CD4-positive, alpha-beta T cell (primary cell): ENCODE results near the gene CEACAM16. TPM values are rescaled to one million over a fixed set of nuclear protein-coding genes. Genes with fewer than 3 reads are reported as not detected.

Experiments
- ATAC-seq: fragments of 200-7000 bp; cut with Tn5 transposase; one replicate; pipeline ENCODE4 v1.10.0; 2022; ENCODE audit warnings: mild to moderate bottlenecking; ENCODE audit not compliant: poor library complexity
- CTCF ChIA-PET: fragments of 350-600 bp; sonication (Branson Sonifier 250); formaldehyde crosslinking; loops from one replicate; lab custom pipeline; 2021; ENCODE audit warnings: antibody characterized with exemption, inconsistent platforms; lab: Charles Lee
- POLR2A ChIA-PET: fragments of 350-600 bp; sonication (Branson Sonifier 250); formaldehyde crosslinking; loops from one replicate; lab custom pipeline; 2021; ENCODE audit warnings: antibody characterized with exemption, inconsistent platforms; lab: Charles Lee
- DNase-seq, 14 experiments: peaks; one replicate each; pipeline ENCODE4 v3.0.0-alpha.2; 2013 to 2020; ENCODE audit warnings: mixed read lengths in 2 of 14
- H3K27ac ChIP-seq, 2 donors: one replicate each; pipeline versions ENCODE4 v1.5.1 to v1.7.0; 2013; ENCODE audit warnings: low read length in 2 of 2, low read depth in 1 of 2, mild to moderate bottlenecking in 1 of 2
- H3K27me3 ChIP-seq, 2 experiments: 1 replicate in 1 of 2; 2 replicates in 1 of 2; pipeline versions ENCODE4 v1.6.1 to v1.7.0; 2013; ENCODE audit warnings: low read length in 2 of 2, control low read depth in 1 of 2, mild to moderate bottlenecking in 1 of 2, moderate library complexity in 1 of 2; ENCODE audit not compliant: insufficient read depth in 2 of 2, control insufficient read depth in 1 of 2
- H3K36me3 ChIP-seq: one replicate; pipeline ENCODE4 v1.6.1; 2013; ENCODE audit warnings: low read length, control low read depth; ENCODE audit not compliant: insufficient read depth
- H3K4me1 ChIP-seq: one replicate; pipeline ENCODE4 v1.6.1; 2013; ENCODE audit warnings: low read length, control low read depth; ENCODE audit not compliant: insufficient read depth
- H3K4me3 ChIP-seq: one replicate; pipeline ENCODE4 v1.5.1; 2013; ENCODE audit warnings: mild to moderate bottlenecking, low read length, moderate library complexity
- H3K9me3 ChIP-seq, 2 experiments: 1 replicate in 1 of 2; 2 replicates in 1 of 2; pipeline versions ENCODE4 v1.6.1 to v1.7.0; 2013; ENCODE audit warnings: low read length in 2 of 2, mild to moderate bottlenecking in 2 of 2, control low read depth in 1 of 2, moderate library complexity in 1 of 2; ENCODE audit not compliant: control insufficient read depth in 1 of 2, insufficient read depth in 1 of 2
- H3K27ac Mint-ChIP-seq: one replicate; pipeline ENCODE4 v1.8.0; 2020; ENCODE audit warnings: mixed read lengths
- H3K27me3 Mint-ChIP-seq: one replicate; pipeline ENCODE4 v1.8.0; 2021; ENCODE audit warnings: mixed read lengths
- H3K36me3 Mint-ChIP-seq: one replicate; pipeline ENCODE4 v1.8.0; 2021; ENCODE audit warnings: low read depth, mixed read lengths
- H3K4me1 Mint-ChIP-seq: one replicate; pipeline ENCODE4 v1.8.0; 2021; ENCODE audit warnings: low read depth, mixed read lengths
- H3K4me3 Mint-ChIP-seq: one replicate; pipeline ENCODE4 v1.8.0; 2020; ENCODE audit warnings: mild to moderate bottlenecking, mixed read lengths
- H3K9me3 Mint-ChIP-seq: one replicate; pipeline ENCODE4 v1.8.0; 2020; ENCODE audit warnings: mixed read lengths
- intact Hi-C, 2 experiments: fragments of 100-400 bp; cut with DNase I in 1 of 2; cut with micrococcal nuclease in 1 of 2; formaldehyde crosslinking; loops; one replicate each; pipeline versions ENCODE4 v1.15.1 to v1.9.0; 2023 to 2025; cut with DNase I, micrococcal nuclease
- total RNA-seq, 174 experiments: library from RNA in 2 of 174; stranded (reverse) in 2 of 174; gene quantifications; one replicate each; pipeline ENCODE4 v1.2.3 and lab custom pipeline; 2021 to 2026
- TF ChIP-seq, protein P1 (sequence below): fragments of 200-600 bp; IDR thresholded peaks from one replicate; pipeline ENCODE4 v1.8.0; 2022; ENCODE audit warnings: antibody characterized with exemption, mild to moderate bottlenecking

Gene CEACAM16
- total RNA-seq, 2 experiments from 2014 or later, result not detected

DNA sequence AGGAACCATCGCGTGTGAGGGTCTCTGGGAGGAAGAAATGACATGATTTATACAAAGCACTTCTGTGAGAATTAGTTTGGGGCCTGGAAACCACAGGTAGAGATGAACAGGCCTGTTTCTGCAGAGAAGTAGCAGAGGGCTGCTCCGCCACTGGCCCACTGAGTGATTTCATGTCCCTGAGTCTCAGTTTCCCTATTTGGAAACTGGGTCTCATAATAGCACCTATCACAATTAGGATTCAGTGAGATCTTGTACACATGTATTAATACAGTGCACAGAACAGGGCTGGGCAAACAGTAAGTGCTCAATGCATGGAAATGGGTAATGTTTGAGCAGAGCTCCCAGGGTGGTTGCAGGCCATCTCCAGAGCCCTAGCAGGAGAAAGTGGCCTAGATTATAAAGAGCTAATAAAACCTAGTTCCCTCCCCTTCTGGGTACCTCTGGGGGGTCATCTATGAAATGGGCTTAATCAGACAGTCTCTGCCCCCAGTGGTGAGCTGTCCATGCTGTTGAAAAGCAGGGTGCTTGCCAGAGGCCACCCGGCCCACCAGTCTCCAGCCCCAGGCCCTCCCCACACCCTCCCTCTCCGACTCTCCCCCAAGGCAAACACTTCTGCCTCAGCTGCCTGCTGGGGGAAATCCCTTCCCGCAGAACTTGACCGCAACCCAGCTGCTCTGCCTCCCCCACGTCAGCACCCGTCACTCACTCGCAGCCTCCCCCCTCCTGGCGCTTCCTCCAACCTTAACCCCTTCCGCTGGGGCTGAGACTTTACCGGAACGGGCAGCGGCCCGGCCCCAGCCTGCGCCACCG lies 54.1 kb downstream of the CEACAM16 start:
- Mint-ChIP-seq H3K9me3 (no peaks in the 10 kb centered on the region), H3K27ac (peak overlapping the region; percentile 99), H3K4me3 (peak overlapping the region; percentile 98), H3K27me3 (no peaks in the 10 kb centered on the region), H3K4me1 (peaks cover 76% of the 10 kb centered on the region), H3K36me3 (peaks cover 62% of the 10 kb centered on the region)
- Histone ChIP-seq H3K4me1 (peaks cover 88% of the 10 kb centered on the region), H3K9me3 (no peaks in the 10 kb centered on the region), H3K27me3 (no peaks in the 10 kb centered on the region), H3K36me3 (peaks cover 40% of the 10 kb centered on the region), H3K4me3 (peak overlapping the region; percentile 67), H3K27ac (peak overlapping the region; percentile 87 to 95)
- ChIA-PET CTCF (interaction anchor here (0.7 to 2.7 kb wide), 6 partner anchors 12 to 91 kb away, joined by 3 to 31 read pairs (median 4); no protein-coding TSS in a partner anchor), POLR2A (interaction anchor here (0.7 to 2.0 kb wide), 6 partner anchors 10 to 249 kb away, joined by 3 to 17 read pairs (median 4); no protein-coding TSS in a partner anchor)
- intact Hi-C loops, result loop anchor here in 1 of 2 experiments (1.0 kb wide), 1 partner anchor 17 kb away; no protein-coding TSS in a partner anchor
- DNase-seq (peak; percentile 85 to 98 (median 92)), ATAC-seq (peak; percentile 78)
- TF ChIP-seq, protein P1, sequence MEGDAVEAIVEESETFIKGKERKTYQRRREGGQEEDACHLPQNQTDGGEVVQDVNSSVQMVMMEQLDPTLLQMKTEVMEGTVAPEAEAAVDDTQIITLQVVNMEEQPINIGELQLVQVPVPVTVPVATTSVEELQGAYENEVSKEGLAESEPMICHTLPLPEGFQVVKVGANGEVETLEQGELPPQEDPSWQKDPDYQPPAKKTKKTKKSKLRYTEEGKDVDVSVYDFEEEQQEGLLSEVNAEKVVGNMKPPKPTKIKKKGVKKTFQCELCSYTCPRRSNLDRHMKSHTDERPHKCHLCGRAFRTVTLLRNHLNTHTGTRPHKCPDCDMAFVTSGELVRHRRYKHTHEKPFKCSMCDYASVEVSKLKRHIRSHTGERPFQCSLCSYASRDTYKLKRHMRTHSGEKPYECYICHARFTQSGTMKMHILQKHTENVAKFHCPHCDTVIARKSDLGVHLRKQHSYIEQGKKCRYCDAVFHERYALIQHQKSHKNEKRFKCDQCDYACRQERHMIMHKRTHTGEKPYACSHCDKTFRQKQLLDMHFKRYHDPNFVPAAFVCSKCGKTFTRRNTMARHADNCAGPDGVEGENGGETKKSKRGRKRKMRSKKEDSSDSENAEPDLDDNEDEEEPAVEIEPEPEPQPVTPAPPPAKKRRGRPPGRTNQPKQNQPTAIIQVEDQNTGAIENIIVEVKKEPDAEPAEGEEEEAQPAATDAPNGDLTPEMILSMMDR, result no peak

DNA sequence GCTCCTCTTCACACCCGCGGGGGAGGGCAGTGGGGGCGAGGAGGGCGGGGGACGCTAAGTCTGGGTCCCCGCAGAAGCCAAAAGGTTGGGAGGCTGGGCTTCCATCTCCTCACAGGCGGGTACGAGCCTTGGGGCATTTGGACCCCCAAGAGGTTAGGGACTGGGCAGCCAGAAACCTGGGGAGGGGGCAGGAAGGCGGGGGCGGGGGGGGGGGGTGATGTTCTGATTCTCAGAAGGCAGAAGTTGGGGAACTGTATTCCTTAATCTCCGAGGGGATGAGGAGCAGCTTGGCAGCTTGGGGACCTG lies 54.6 kb downstream of the CEACAM16 start:
- Histone ChIP-seq H3K27me3 (no peaks in the 10 kb centered on the region), H3K4me3 (peak overlapping the region; percentile 67), H3K27ac (peak overlapping the region; percentile 87 to 95), H3K4me1 (peaks cover 90% of the 10 kb centered on the region), H3K36me3 (peaks cover 45% of the 10 kb centered on the region), H3K9me3 (no peaks in the 10 kb centered on the region)
- H3K27ac Mint-ChIP-seq, result peak overlapping the region; percentile 99
- H3K36me3 Mint-ChIP-seq, result peaks cover 64% of the 10 kb centered on the region
- TF ChIP-seq, protein P1, result no peak
- intact Hi-C loops, result loop anchor here in 1 of 2 experiments (1.0 kb wide), 1 partner anchor 17 kb away; no protein-coding TSS in a partner anchor
- no peaks in the 10 kb centered on the region for H3K9me3 Mint-ChIP-seq
- H3K4me3 Mint-ChIP-seq, result peak overlapping the region; percentile 98
- peaks cover 76% of the 10 kb centered on the region for H3K4me1 Mint-ChIP-seq
- POLR2A ChIA-PET, result interaction anchor here (0.7 to 2.0 kb wide), 5 partner anchors 9 to 248 kb away, joined by 3 to 17 read pairs (median 3); no protein-coding TSS in a partner anchor
- DNase-seq, result no peak
- CTCF ChIA-PET, result interaction anchor here (0.7 to 2.7 kb wide), 6 partner anchors 12 to 91 kb away, joined by 3 to 31 read pairs (median 4); no protein-coding TSS in a partner anchor
- no peaks in the 10 kb centered on the region for H3K27me3 Mint-ChIP-seq
- no peak for ATAC-seq

DNA sequence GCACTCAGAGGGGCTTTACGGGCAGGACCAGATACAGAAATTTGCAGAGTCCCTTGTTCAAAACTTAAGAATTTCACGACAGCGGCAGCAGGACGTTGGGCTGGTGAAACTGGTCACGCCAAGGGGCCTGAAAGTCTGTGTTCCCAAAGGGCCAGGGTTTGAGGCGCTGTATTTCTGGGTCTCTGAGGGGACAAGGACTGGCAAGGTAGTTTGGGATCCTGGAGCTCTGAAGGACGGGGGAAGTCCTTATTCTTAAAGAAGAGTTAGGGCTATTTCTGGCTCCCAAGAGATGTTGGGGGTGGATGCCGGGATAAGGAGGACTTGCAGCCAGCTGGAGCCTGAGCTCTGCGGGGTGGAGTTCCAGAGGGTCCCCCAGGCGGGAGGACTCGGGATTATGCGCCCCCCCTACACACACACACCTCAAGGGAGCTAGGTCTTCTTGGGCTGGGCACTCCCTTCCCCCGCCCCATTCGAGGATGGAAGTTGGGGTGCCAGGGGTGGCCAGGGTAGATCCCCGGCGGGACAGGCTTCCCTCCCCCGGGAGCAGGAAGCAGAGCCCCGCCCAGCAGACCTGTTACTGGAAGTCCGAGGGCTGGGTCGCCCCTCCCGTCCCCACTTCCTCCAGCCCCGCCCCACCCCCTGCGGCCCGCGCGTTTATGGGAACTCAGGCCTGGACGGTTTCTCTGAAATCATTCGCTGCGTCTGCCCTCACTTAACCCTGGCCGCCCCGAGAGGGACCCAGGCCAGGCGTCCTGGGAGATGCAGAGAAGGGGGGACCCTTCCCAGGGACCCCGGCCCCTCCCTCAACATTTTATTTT lies 55.2 kb downstream of the CEACAM16 start:
- Mint-ChIP-seq H3K4me3 (peak overlapping the region; percentile 98), H3K4me1 (peaks cover 74% of the 10 kb centered on the region), H3K36me3 (peaks cover 63% of the 10 kb centered on the region), H3K27me3 (no peaks in the 10 kb centered on the region), H3K9me3 (no peaks in the 10 kb centered on the region), H3K27ac (peak overlapping the region; percentile 99)
- H3K4me3 ChIP-seq, result peak overlapping the region; percentile 67
- peak in 13 of 14 experiments; percentile 19 to 88 (median 70) for DNase-seq
- TF ChIP-seq, protein P1, result no peak
- intact Hi-C loops, result loop anchor here (1.0 to 2.0 kb wide), 2 partner anchors 15 to 16 kb away; no protein-coding TSS in a partner anchor
- H3K27ac ChIP-seq, result peak overlapping the region; percentile 87 to 95
- no peaks in the 10 kb centered on the region for H3K9me3 ChIP-seq
- POLR2A ChIA-PET, result interaction anchor here (0.8 to 2.0 kb wide), 5 partner anchors 8 to 136 kb away, joined by 3 to 17 read pairs (median 4); no protein-coding TSS in a partner anchor
- ATAC-seq, result peak; percentile 9
- peaks cover 90% of the 10 kb centered on the region for H3K4me1 ChIP-seq
- peaks cover 49% of the 10 kb centered on the region for H3K36me3 ChIP-seq
- CTCF ChIA-PET, result interaction anchor here (0.8 to 2.7 kb wide), 5 partner anchors 17 to 90 kb away, joined by 3 to 31 read pairs (median 4); no protein-coding TSS in a partner anchor
- no peaks in the 10 kb centered on the region for H3K27me3 ChIP-seq
